IMR-90 (cell line): ENCODE results near the gene TAF11L6. TPM values are rescaled to one million over a fixed set of nuclear protein-coding genes. Genes with fewer than 3 reads are reported as not detected.
"Not testable (repeated sequence)": the region's sequence is repeated elsewhere in the genome, so short reads cannot be mapped to it uniquely, and the experiment has no call there.

Experiments
- ATAC-seq: fragments of 200-7000 bp; cut with Tn5 transposase; 2 replicates; pipeline ENCODE4 v1.9.1; 2020; ENCODE audit warnings: low read depth, mild to moderate bottlenecking, moderate library complexity
- BruUV-seq: library from RNA; stranded (reverse); fragments of 400-500 nt; replicated peaks from 2 replicates; lab custom pipeline; 2021; lab: Mats Ljungman, UMichigan
- CTCF ChIA-PET: fragments of 300-600 bp; formaldehyde crosslinking; extraction: SDS; loops from one replicate; lab custom pipeline; 2021; ENCODE audit warnings: antibody characterized with exemption; lab: Yijun Ruan, JAX
- POLR2A ChIA-PET: fragments of 300-600 bp; sonication (Branson Sonifier 250); formaldehyde crosslinking; loops from one replicate; lab custom pipeline; 2022; ENCODE audit warnings: antibody characterized with exemption; ENCODE audit not compliant: unreplicated experiment; lab: Charles Lee
- DNase-seq: peaks from one replicate; pipeline ENCODE4 v3.0.0; 2013
- H2AFZ ChIP-seq: replicated peaks from 2 replicates; pipeline ENCODE3; 2013; ENCODE audit warnings: low read length, mild to moderate bottlenecking; ENCODE audit not compliant: poor library complexity
- H2AK5ac ChIP-seq: 2 replicates; pipeline ENCODE4 v1.6.1; 2013; ENCODE audit warnings: low read depth, low read length, inconsistent platforms
- H2AK9ac ChIP-seq: replicated peaks from 2 replicates; pipeline ENCODE3; 2013; ENCODE audit warnings: mild to moderate bottlenecking, low read depth, low read length, moderate library complexity; ENCODE audit not compliant: poor library complexity
- H2BK120ac ChIP-seq: 2 replicates; pipeline ENCODE4 v1.6.1; 2013; ENCODE audit warnings: low read depth, low read length, inconsistent platforms
- H2BK15ac ChIP-seq: 3 replicates; pipeline ENCODE4 v1.6.1; 2013; ENCODE audit warnings: low read depth, low read length, inconsistent platforms
- H2BK20ac ChIP-seq: 2 replicates; pipeline ENCODE4 v1.6.1; 2013; ENCODE audit warnings: low read depth, mild to moderate bottlenecking, inconsistent platforms, low read length, moderate library complexity
- H2BK5ac ChIP-seq: 2 replicates; pipeline ENCODE4 v1.6.1; 2013; ENCODE audit warnings: mild to moderate bottlenecking, low read depth, low read length, inconsistent platforms; ENCODE audit not compliant: poor library complexity, severe bottlenecking
- H3K14ac ChIP-seq: replicated peaks from 2 replicates; pipeline ENCODE4 v1.6.1; 2013; ENCODE audit warnings: low read depth, low read length, inconsistent platforms
- H3K18ac ChIP-seq: 2 replicates; pipeline ENCODE4 v1.6.1; 2013; ENCODE audit warnings: low read depth, low read length, control low read depth
- H3K23ac ChIP-seq: 2 replicates; pipeline ENCODE4 v1.6.1; 2013; ENCODE audit warnings: low read depth, low read length, inconsistent platforms
- H3K27ac ChIP-seq: 2 replicates; pipeline ENCODE4 v1.5.1; 2013; ENCODE audit warnings: mild to moderate bottlenecking, control low read depth, low read length; ENCODE audit not compliant: insufficient read depth
- H3K27me3 ChIP-seq: 2 replicates; pipeline ENCODE4 v1.6.1; 2013; ENCODE audit warnings: low read length; ENCODE audit not compliant: control insufficient read depth, insufficient read depth
- H3K36me3 ChIP-seq: 2 replicates; pipeline ENCODE4 v1.6.1; 2013; ENCODE audit warnings: low read length, mixed read lengths; ENCODE audit not compliant: control insufficient read depth, insufficient read depth
- H3K4ac ChIP-seq: 2 replicates; pipeline ENCODE4 v1.6.1; 2013; ENCODE audit warnings: low read depth, low read length, inconsistent platforms
- H3K4me1 ChIP-seq: 2 replicates; pipeline ENCODE4 v1.6.1; 2013; ENCODE audit warnings: low read length, mixed read lengths; ENCODE audit not compliant: control insufficient read depth, insufficient read depth
- H3K4me2 ChIP-seq: 2 replicates; pipeline ENCODE4 v1.6.1; 2013; ENCODE audit warnings: low read depth, mild to moderate bottlenecking, control low read depth, low read length, moderate library complexity
- H3K4me3 ChIP-seq: 2 replicates; pipeline ENCODE4 v1.5.1; 2013; ENCODE audit warnings: low read depth, mild to moderate bottlenecking, control low read depth, low read length, moderate library complexity; ENCODE audit not compliant: insufficient read depth
- H3K56ac ChIP-seq: 2 replicates; pipeline ENCODE4 v1.6.1; 2013; ENCODE audit warnings: low read length, inconsistent platforms; ENCODE audit not compliant: insufficient read depth; ENCODE audit errors: extremely low read depth
- H3K79me1 ChIP-seq, 2 experiments: 2 replicates each; pipeline ENCODE4 v1.6.1; 2013; ENCODE audit warnings: low read length in 2 of 2, inconsistent platforms in 1 of 2, low read depth in 1 of 2
- H3K9ac ChIP-seq: 2 replicates; pipeline ENCODE4 v1.6.1; 2013; ENCODE audit warnings: low read depth, low read length, control low read depth
- H3K9me1 ChIP-seq: 2 replicates; pipeline ENCODE4 v1.6.1; 2013; ENCODE audit warnings: low read length, inconsistent platforms; ENCODE audit not compliant: insufficient read depth
- H3K9me3 ChIP-seq: 2 replicates; pipeline ENCODE4 v1.6.1; 2013; ENCODE audit warnings: low read length; ENCODE audit not compliant: control insufficient read depth, insufficient read depth
- H4K20me1 ChIP-seq: 2 replicates; pipeline ENCODE4 v1.6.1; 2013; ENCODE audit warnings: low read length, inconsistent platforms; ENCODE audit not compliant: insufficient read depth
- H4K5ac ChIP-seq: 2 replicates; pipeline ENCODE4 v1.6.1; 2013; ENCODE audit warnings: mild to moderate bottlenecking, low read depth, low read length, control low read depth
- H4K8ac ChIP-seq, 2 experiments: 2 replicates each; pipeline ENCODE4 v1.6.1; 2013; ENCODE audit warnings: low read depth in 2 of 2, low read length in 2 of 2, control low read depth in 1 of 2, inconsistent platforms in 1 of 2
- H4K91ac ChIP-seq: 2 replicates; pipeline ENCODE4 v1.6.1; 2013; ENCODE audit warnings: low read depth, low read length, inconsistent platforms; ENCODE audit not compliant: insufficient read depth
- WGBS, 2 experiments: methylation state at CpG; one replicate each; pipeline versions ENCODE4 v1.1.5 to v1.1.7; 2013; ENCODE audit warnings: missing lambda C conversion rate in 2 of 2; ENCODE audit not compliant: insufficient read length in 1 of 2; ENCODE audit errors: extremely low coverage in 2 of 2; 5-methylcytosine and 5-hydroxymethylcytosine counted together
- dilution Hi-C: fragments of 300-500 bp; cut with HindIII; formaldehyde crosslinking; loops from one replicate; pipeline ENCODE4 v1.14.3; 2018; ENCODE audit warnings: low sequenced_read_pairs; ENCODE audit not compliant: unreplicated experiment
- in situ Hi-C: fragments of 300-500 bp; cut with MboI; formaldehyde crosslinking; loops from 3 replicates; pipeline ENCODE4 v1.14.3; 2019; ENCODE audit warnings: low sequenced_read_pairs, inconsistent platforms, mixed read lengths
- intact Hi-C: fragments of 100-400 bp; cut with micrococcal nuclease; formaldehyde crosslinking; loops from 2 replicates; pipeline ENCODE4 v1.10.0; 2022
- polyA plus RNA-seq, 3 experiments: library from polyadenylated mRNA; depleted of rRNA; stranded (reverse); fragments of >200 nt; gene quantifications; 2 replicates each; pipeline ENCODE4 v1.2.3, GENCODE V29; 2012; ENCODE audit warnings: low replicate concordance in 1 of 3
- total RNA-seq: library from RNA; depleted of rRNA; stranded (reverse); fragments of >200 nt; gene quantifications from 2 replicates; pipeline ENCODE4 v1.2.3, GENCODE V29; 2012

Gene TAF11L6
- total and polyA plus RNA-seq, 2 of the 4 experiments (the other 2 are of a cell fraction), result not detected

GRCh38 chr5:17518067-17518466 is 10.4 kb upstream of the TAF11L6 start, which contains the start of gene TAF11L3:
TAF11L3 (plus strand) TSS chr5:17518367.
- dilution Hi-C loops, H3K9me1 ChIP-seq, H2AFZ ChIP-seq, H3K18ac ChIP-seq, H3K4me2 ChIP-seq, ATAC-seq, H3K36me3 ChIP-seq, H2AK5ac ChIP-seq, H3K27me3 ChIP-seq, in situ Hi-C loops, POLR2A ChIA-PET, H4K91ac ChIP-seq, H3K9ac ChIP-seq, BruUV-seq, H3K14ac ChIP-seq, H3K4me3 ChIP-seq, H2BK5ac ChIP-seq, H3K27ac ChIP-seq, H3K56ac ChIP-seq, DNase-seq, intact Hi-C loops, H2BK20ac ChIP-seq, H4K5ac ChIP-seq, H2AK9ac ChIP-seq, H4K20me1 ChIP-seq, H4K8ac ChIP-seq, H3K4ac ChIP-seq, H3K79me1 ChIP-seq, CTCF ChIA-PET, H3K23ac ChIP-seq, H2BK120ac ChIP-seq, H2BK15ac ChIP-seq, H3K4me1 ChIP-seq, H3K9me3 ChIP-seq: not testable (repeated sequence)
- WGBS, 2 experiments, result no CpG with 5 or more reads among the region's 15 CpGs

GRCh38 chr5:17519508-17519907 is 9.0 kb upstream of the TAF11L6 start:
- ATAC-seq, H2AFZ ChIP-seq, DNase-seq, H3K56ac ChIP-seq, H3K79me1 ChIP-seq, H2BK5ac ChIP-seq, H3K9me3 ChIP-seq, H3K4ac ChIP-seq, H3K18ac ChIP-seq, H2BK120ac ChIP-seq, H3K4me2 ChIP-seq, H3K36me3 ChIP-seq, POLR2A ChIA-PET, H3K4me1 ChIP-seq, H3K23ac ChIP-seq, H2AK9ac ChIP-seq, BruUV-seq, H3K14ac ChIP-seq, H2AK5ac ChIP-seq, H3K9ac ChIP-seq, intact Hi-C loops, H2BK15ac ChIP-seq, H2BK20ac ChIP-seq, H3K27me3 ChIP-seq, CTCF ChIA-PET, H4K8ac ChIP-seq, H4K20me1 ChIP-seq, H3K9me1 ChIP-seq, in situ Hi-C loops, H4K5ac ChIP-seq, dilution Hi-C loops, H3K4me3 ChIP-seq, H4K91ac ChIP-seq, H3K27ac ChIP-seq: not testable (repeated sequence)
- WGBS, 2 experiments, result 94% methylated on average over 6 of the region's 14 CpGs; no CpG with 5 or more reads in 1 of the 2 experiments
